Measurements from ENCODE around the gene CKS2.

Gene CKS2

GRCh38 chr9:89311346-89312221 lies 589 bp downstream of the CKS2 start:
- DNase-seq (ENCODE audit: low read depth, low spot score), result peak; percentile 32

- peak; percentile 38 for DNase-seq (ENCODE audit: low read depth, low spot score)
Observed at GRCh38 chr9:89312222-89312571, 1.2 kb downstream of the CKS2 start.

DNA sequence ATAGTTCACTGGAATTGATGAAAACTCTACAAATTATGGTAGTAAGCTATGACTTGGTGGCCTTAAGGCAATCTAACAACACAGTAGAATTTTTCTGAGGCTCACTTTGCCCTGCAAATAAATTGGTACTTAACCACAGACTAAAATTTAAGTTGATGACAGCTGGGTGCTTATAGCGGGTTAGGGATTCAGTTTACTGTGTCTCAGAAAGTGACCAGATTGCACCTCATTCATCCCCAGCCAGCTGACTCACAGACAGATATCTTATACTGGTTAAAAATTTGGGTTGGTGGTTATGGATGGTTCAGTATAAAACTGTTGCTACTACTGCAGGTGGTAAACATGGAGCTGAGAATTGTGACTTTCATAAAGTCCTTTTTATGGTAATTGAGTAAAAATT lies 2.8 kb downstream of the CKS2 start:
- peak; percentile 20 for DNase-seq (ENCODE audit: low read depth, low spot score)

DNA sequence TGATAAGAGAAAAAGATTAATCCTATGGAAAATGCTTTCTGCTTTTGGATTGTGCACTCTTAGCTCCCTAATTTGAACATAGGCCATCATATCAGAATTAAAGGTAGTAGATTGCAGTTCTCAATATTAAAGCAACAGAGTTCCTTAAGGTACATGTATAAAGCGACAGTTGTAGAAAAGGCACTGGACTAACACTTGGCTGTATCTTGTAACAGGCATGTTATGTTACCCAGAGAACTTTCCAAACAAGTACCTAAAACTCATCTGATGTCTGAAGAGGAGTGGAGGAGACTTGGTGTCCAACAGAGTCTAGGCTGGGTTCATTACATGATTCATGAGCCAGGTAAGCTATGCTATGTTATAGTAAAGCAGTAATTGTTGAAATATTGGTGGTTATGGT lies 4.0 kb downstream of the CKS2 start:
- no peak for DNase-seq (ENCODE audit: low read depth, low spot score)

DNA sequence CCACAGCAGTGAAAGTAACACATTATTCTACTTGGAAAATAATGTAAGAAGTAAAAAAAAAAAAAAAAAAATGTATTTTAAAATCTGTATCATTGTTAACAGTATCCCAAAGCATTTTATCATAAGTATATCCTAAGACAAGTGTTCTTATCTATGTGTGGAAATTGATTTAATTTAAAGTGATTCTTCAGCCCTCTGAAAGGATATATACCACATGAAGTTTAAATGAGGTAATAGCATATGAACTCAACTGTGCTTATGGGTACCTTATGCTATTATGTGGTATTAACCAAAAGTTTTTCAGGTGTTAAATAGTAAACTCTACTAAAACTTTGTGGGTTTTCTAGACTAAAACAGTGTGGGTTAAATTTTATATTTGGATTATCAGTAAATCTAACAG lies 4.5 kb downstream of the CKS2 start:
- DNase-seq (ENCODE audit: low read depth, low spot score), result no peak

DNA sequence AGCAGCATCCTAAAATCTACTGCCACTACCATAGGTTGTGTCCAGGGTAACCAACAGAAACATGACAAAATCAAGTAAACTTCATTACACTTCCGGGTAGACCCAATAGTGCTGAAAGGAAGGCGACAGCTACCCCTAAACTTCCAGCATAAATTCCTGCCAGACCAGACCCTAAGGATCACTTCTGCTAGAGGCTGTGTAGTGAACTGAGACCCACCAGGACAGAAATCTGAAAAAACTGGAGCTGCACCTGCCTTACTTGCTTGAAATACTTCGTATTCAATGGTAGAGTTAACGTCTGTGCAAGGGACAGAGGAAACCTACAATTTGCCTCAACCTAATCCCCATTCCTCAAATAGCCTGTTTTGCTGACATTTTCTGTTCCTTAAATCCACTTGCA lies 6.3 kb downstream of the CKS2 start:
- DNase-seq (ENCODE audit: low read depth, low spot score), result no peak

DNA sequence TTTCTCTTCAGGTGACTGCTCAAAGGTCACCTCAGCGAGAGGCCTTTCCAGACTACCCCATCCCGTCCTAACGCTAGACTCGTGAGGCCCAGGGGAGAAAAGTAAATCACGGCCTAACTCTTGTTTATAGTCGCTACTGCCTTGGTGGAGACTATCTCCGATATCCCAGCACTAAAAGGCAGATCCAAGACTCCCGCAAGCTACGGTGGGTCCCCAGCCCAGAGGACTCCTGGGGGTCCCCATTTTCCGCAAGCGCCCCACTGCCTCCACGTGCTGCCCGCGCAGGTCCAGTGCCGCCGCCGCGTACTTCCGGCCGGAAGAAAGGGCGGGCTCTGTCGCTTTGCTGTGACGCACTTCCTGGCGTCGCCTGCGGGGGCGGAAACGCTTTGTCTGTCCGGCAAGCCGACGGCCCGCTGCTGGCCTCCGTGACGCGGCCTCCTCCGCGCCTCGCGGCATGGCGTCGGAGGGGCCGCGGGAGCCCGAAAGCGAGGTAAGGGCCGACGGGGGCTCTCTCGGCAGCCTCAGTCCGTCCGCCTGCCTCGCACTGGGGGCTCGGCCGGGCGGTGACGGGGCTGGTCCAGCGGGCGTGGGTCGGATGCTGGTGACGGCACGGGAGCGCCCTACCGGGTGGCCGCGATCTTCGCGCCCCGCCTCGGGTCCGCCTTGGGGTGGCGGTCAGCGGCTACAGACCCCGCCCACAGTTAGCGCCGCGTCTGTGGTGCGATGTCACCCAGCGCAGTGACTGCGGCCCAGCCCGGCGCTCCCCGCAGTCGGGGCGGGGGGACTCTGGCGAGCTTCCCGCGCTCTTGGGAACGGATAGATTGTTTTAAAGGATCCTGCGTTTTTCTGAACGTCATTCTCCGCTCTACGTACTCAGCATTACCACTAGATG lies 7.4 kb downstream of the CKS2 start, which contains the start of gene SECISBP2:
Gene SECISBP2 (plus strand): TSS at position 378 of the 892 bp plus-strand sequence. CDS start 77 bp downstream, at position 455.
- DNase-seq (ENCODE audit: low read depth, low spot score), result peak; percentile 98

- DNase-seq (ENCODE audit: low read depth, low spot score), result peak; percentile 20
Observed at GRCh38 chr9:89319015-89319905, 8.3 kb downstream of the CKS2 start.

GRCh38 chr9:89323390-89323789 lies 12.4 kb downstream of the CKS2 start:
- no peak for DNase-seq (ENCODE audit: low read depth, low spot score)

DNA sequence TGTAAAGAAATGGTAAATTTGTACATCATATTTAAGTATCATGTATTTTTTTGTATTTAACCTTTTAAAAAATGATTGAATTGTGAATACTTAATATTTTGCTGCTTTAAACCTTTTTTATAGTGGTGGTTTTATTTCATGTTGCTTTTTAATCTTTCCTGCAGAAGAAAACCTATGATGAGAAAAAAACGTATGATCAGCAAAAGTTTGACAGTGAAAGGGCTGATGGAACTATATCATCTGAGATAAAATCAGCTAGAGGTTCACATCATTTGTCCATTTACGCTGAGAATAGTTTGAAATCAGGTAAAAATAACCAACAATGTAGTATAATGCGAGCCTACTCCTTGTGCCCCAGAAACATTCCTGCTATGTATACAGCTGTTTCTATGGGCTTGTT lies 14.7 kb downstream of the CKS2 start:
- DNase-seq (ENCODE audit: low read depth, low spot score), result no peak

DNA sequence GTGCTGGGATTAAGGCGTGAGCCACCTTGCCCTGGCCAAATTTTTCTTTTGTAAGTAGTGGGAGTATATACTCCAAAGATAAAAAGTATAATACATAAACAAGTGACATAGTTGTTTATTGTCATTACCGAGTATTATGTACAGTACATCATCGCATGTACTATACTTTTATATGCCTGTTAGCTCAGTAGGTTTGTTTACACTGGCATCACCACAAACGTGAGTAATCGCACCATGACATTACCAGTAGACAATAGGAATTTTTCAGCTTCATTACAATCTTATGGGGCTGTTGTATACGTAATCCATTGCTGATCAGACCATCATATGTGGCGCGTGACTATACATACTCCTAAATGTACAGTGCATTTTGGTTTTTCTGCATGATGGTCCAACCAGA lies 17.1 kb downstream of the CKS2 start:
- no peak for DNase-seq (ENCODE audit: low read depth, low spot score)

DNA sequence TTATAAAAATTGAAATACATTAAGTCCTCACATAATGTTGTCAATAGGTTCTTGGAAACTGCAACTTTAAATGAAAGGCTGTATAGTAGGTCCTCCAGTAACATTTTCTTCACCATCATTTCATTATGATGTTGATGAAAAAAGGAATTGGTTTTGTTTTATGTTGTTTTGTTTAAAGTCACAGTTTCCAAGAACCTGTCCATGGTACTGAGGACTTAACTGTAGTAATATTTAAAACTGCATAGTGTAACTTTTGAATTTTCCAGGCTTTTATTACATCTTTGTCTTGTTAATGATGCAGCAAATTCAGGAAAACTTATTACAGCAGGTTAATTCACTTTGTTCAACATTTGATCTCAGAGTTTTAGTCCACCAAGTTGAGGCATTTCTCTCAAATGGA lies 18.9 kb downstream of the CKS2 start:
- no peak for DNase-seq (ENCODE audit: low read depth, low spot score)

DNA sequence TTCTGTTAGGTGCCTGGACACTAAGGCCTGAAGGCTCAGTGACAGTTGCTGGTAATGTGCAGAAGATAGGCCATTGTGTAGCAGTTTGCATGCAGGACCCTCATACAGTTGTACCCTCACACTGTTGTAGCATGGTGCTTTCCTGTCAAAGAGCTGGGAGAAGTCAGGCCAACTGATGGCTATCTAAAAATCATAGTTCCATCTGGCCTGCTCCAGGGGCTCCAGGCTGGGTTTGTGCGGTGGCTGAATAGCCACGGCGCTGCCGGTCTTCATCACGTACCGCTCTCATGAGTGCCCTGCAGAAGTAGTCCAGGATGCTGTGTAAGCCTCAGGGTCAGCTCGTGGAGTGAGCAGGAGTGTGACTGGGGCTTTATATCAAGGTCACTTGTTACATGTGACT lies 19.5 kb downstream of the CKS2 start:
- no peak for DNase-seq (ENCODE audit: low read depth, low spot score)

DNA sequence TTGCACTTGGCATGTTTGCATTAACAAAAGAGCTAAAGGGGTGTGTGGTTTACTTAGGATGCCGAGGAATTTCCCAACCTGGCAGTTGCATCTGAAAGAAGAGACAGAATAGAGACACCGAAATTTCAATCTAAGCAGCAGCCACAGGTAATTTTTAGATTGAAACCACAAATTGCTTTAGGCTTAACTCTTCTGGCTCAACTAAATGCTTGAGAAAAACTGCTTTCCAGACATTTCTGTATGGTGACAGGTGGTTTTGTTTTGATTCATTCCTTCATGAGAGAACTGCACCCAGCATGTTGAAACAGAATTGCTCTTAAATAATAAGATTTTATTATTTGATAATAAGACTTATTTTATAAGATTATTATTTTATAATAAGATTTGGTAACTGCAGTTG lies 28.8 kb downstream of the CKS2 start:
- no peak for DNase-seq (ENCODE audit: low read depth, low spot score)

- no peak for DNase-seq (ENCODE audit: low read depth, low spot score)
Observed at GRCh38 chr9:89340332-89340731, 29.3 kb downstream of the CKS2 start.

- no peak for DNase-seq (ENCODE audit: low read depth, low spot score)
Observed at GRCh38 chr9:89342213-89342612, 31.2 kb downstream of the CKS2 start.

- no peak for DNase-seq (ENCODE audit: low read depth, low spot score)
Observed at GRCh38 chr9:89342948-89343347, 32.0 kb downstream of the CKS2 start.

DNA sequence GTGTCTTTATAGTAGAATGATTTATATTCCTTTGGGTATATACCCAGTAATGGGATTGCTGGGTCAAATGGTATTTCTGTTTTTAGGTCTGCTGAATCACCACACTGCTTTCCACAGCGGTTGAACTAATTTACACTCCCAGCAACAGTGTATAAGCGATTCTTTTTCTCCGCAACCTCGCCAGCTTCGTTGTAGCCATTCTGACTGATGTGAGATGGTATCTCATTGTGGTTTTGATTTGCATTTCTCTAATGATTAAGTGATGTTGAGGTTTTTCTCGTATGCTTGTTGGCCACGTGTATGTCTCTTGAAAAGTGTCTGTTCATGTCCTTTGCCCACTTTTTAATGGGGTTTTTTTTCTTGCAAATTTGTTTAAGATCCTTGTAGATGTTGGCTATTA lies 32.8 kb downstream of the CKS2 start:
- peak; percentile 26 for DNase-seq (ENCODE audit: low read depth, low spot score)

DNA sequence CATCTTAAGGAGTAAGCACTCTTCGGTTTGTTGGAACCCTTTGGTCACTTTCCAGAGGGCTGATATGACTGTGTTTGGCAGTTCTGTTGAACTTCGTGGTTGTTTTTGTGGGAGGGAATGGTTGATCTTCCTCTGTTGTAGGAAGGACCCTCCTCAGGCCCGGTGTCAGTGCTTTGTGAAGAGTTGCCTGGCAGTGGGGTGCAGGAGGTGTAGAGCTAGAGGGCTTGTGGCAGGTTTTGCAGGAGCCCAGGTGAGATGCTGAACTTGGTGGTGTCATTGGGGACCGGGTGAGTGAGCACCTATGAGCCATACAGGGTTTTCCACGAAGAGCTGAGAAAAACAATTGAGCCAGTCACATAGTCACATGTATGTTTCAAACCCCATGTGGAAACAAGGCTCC lies 34.5 kb downstream of the CKS2 start:
- DNase-seq (ENCODE audit: low read depth, low spot score), result no peak

- DNase-seq (ENCODE audit: low read depth, low spot score), result no peak
Observed at GRCh38 chr9:89346696-89347095, 35.7 kb downstream of the CKS2 start.

DNA sequence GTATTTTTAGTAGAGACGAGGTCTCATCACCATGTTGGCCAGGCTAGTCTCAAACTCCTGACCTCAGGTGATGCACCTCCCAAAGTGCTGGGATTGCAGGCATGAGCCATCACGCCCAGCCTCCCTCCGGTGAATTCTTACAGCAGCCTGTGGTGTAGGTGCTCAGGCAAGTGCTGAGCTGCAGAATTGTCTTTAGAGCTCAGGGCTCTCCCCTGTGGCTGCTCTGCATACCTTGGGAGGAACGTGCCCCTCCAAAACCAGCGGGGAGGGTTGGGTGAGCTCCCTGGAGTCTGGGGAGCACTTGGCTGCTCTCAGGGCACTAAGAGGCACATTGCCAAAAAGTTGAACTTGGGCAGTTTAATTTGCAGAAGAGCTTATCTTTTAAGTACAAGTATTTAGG lies 36.7 kb downstream of the CKS2 start:
- no peak for DNase-seq (ENCODE audit: low read depth, low spot score)

GRCh38 chr9:89349607-89350006 lies 38.6 kb downstream of the CKS2 start:
- no peak for DNase-seq (ENCODE audit: low read depth, low spot score)

Measured in astrocyte of the hippocampus (primary cell).